ENCODE data around the gene GANAB. TPM values are rescaled to one million over a fixed set of nuclear protein-coding genes. Genes with fewer than 3 reads are reported as not detected.

The GANAB gene
- total and polyA plus RNA-seq, 2 experiments from 2014 or later: 212 to 251 TPM

DNA sequence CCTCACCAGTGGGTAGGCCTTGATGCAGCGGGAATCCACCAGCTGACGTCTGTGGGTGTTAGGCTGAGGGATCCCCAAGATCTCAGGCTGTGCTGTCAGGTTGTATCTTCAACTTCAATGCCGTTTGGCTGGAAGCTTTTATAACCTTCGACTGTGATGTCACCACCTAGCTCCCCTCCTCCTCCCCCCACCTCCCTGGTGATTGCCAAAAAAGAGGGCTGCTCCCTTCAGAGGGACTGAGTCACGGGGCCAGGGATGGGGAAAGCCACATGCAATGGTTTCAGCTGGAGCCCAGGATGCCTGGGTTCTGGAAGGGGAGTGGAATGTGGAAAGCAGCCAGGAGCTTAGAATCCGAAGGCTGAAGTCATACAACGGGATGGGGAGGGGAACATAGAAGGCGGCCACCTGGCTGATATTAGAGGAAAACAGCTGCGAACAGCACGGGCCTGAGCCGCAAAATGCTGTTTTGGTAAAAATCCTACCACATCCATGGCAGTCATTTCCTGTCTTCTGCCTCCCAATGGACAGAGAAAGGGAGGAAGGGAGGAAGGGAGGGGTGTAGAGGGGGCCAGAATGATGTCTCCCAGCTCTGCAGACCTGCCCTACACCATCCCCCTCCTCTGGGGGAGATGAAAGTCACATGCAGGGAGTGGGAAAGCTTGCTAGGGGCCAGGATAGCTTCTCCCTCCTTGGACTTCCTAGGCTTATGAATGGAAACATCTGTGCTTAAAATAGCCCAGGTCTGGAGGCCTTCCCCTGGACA is 43.2 kb upstream of the GANAB start, which contains the start of gene LRRN4CL:
LRRN4CL (minus strand) TSS at position 110 of the 763 bp plus-strand sequence. CDS start 1,022 bp downstream, outside the sequence.
- H3K27me3 ChIP-seq: no peaks in the 10 kb centered on the region
- no peaks in the 10 kb centered on the region for H3K36me3 ChIP-seq (replicated peaks; ENCODE audit: insufficient read depth, low read depth)
- H3K9me3 ChIP-seq (ENCODE audit: low read depth): no peaks in the 10 kb centered on the region
- H2AFZ ChIP-seq: no peak within 1 kb of the TSS
- H3K9me2 ChIP-seq (replicated peaks; ENCODE audit: insufficient read depth): no peaks in the 10 kb centered on the region
- peak within 1 kb of the TSS; percentile 20 for H3K4me2 ChIP-seq
- no peak for TF ChIP-seq EZH2 (IDR thresholded peaks at IDR 0.05; ENCODE audit: borderline replicate concordance)
- no peak for TF ChIP-seq EZH2phosphoT487 (IDR thresholded peaks at IDR 0.05; ENCODE audit: low read depth, severe bottlenecking, unreplicated experiment)
- TF ChIP-seq, protein P1, sequence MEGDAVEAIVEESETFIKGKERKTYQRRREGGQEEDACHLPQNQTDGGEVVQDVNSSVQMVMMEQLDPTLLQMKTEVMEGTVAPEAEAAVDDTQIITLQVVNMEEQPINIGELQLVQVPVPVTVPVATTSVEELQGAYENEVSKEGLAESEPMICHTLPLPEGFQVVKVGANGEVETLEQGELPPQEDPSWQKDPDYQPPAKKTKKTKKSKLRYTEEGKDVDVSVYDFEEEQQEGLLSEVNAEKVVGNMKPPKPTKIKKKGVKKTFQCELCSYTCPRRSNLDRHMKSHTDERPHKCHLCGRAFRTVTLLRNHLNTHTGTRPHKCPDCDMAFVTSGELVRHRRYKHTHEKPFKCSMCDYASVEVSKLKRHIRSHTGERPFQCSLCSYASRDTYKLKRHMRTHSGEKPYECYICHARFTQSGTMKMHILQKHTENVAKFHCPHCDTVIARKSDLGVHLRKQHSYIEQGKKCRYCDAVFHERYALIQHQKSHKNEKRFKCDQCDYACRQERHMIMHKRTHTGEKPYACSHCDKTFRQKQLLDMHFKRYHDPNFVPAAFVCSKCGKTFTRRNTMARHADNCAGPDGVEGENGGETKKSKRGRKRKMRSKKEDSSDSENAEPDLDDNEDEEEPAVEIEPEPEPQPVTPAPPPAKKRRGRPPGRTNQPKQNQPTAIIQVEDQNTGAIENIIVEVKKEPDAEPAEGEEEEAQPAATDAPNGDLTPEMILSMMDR (IDR thresholded peaks at IDR 0.05; ENCODE audit: poor library complexity): no peak
- H3K79me2 ChIP-seq: no peaks in the 10 kb centered on the region
- H3K27ac ChIP-seq: peak within 1 kb of the TSS; percentile 60
- H3K4me1 ChIP-seq (ENCODE audit: insufficient read depth): peaks cover 6% of the 10 kb centered on the region
- DNase-seq (ENCODE audit: low spot score): peak; percentile 60
- H3K4me3 ChIP-seq: no peak within 1 kb of the TSS
- 61% methylated on average over 11 of the region's 11 CpGs for WGBS (ENCODE audit: low lambda C conversion rate, missing lambda C conversion rate)
- no peaks in the 10 kb centered on the region for H4K20me1 ChIP-seq (ENCODE audit: insufficient read depth, poor library complexity, severe bottlenecking)

DNA sequence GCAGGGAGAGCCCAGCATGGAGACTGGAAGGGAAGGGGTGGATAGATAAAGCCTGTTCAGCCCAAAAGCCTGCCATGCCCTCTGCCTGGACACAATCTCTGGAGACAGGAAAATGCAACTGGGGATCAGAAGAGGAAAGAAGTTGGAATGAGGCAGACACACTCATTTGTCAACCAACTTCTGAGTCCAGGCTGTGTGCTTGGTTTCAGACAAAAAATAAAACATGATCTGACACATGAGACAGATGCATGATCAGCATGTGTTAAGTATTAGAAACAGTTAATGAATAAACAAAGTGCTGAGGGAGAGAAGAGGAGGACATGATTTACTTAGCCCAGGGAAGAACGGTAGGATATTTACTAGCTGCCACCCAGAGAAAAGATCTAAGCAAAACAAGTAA is 42.1 kb upstream of the GANAB start:
- TF ChIP-seq EZH2phosphoT487 (IDR thresholded peaks at IDR 0.05; ENCODE audit: low read depth, severe bottlenecking, unreplicated experiment): no peak
- no peak for TF ChIP-seq EZH2 (IDR thresholded peaks at IDR 0.05; ENCODE audit: borderline replicate concordance)
- TF ChIP-seq, protein P1 (IDR thresholded peaks at IDR 0.05; ENCODE audit: poor library complexity): no peak
- H3K4me2 ChIP-seq: peak overlapping the region; percentile 20
- H2AFZ ChIP-seq: no peak overlapping the region
- no peaks in the 10 kb centered on the region for H3K27me3 ChIP-seq
- no peak overlapping the region for H3K4me3 ChIP-seq
- H3K9me3 ChIP-seq (ENCODE audit: low read depth): no peaks in the 10 kb centered on the region
- no peaks in the 10 kb centered on the region for H3K9me2 ChIP-seq (replicated peaks; ENCODE audit: insufficient read depth)
- H3K79me2 ChIP-seq: no peaks in the 10 kb centered on the region
- DNase-seq (ENCODE audit: low spot score): no peak
- no peak overlapping the region for H3K27ac ChIP-seq
- no peaks in the 10 kb centered on the region for H4K20me1 ChIP-seq (ENCODE audit: insufficient read depth, poor library complexity, severe bottlenecking)
- H3K36me3 ChIP-seq (replicated peaks; ENCODE audit: insufficient read depth, low read depth): no peaks in the 10 kb centered on the region
- peaks cover 6% of the 10 kb centered on the region for H3K4me1 ChIP-seq (ENCODE audit: insufficient read depth)
- WGBS (ENCODE audit: low lambda C conversion rate, missing lambda C conversion rate): 23% methylated on average over 1 of the region's 1 CpG

DNA sequence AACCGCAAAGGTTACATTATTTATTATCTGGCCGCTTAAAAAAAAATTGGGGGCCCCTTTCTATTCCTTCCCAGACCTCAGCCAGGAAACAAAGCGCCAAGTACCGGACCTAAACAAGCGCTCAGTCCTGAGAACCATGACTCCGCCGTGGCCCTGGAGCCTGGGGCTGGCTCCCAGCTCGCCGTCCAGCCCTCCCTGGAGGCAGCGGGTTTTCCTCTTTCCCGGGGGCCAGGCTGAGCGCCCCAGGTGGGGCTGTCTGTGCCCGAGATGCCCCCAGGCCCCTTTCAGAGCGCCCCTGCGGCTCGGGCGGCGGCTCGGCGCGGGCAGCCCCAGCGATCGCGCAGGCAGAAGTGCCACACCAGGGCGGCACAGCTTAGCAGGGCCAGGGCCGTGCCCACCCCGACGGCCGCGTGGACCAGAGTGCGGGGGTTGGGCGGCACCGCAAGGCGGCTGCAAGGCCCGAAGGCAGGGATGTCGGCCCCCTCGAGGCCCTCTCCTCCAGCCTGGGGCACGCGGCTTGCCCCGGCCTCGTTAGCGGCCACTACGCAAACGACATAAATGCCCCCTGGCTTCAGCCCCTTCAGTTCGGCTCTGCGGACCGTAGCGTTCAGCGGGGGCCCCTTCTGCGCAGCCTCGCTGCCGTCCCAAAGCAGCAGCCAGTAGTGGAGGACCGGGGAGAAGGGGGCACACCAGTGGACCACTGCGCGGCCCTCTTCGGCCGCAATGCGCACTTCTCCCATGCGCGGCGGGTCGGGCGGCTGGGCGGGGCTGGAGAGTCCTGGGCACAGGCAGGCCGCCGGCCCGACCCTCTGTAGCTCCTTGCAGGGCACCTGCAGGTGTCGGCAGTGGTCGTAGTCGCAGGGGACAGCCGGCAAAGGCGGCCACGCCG is 41.3 kb upstream of the GANAB start:
- Histone ChIP-seq H3K4me3 (no peak overlapping the region), H3K36me3 (replicated peaks; ENCODE audit: insufficient read depth, low read depth) (no peaks in the 10 kb centered on the region), H3K9me3 (ENCODE audit: low read depth) (no peaks in the 10 kb centered on the region), H3K27ac (no peak overlapping the region), H3K4me2 (no peak overlapping the region), H3K79me2 (no peaks in the 10 kb centered on the region), H4K20me1 (ENCODE audit: insufficient read depth, poor library complexity, severe bottlenecking) (no peaks in the 10 kb centered on the region), H3K27me3 (no peaks in the 10 kb centered on the region), H3K9me2 (replicated peaks; ENCODE audit: insufficient read depth) (no peaks in the 10 kb centered on the region), H3K4me1 (ENCODE audit: insufficient read depth) (peaks cover 6% of the 10 kb centered on the region), H2AFZ (no peak overlapping the region)
- DNase-seq (ENCODE audit: low spot score): no peak
- WGBS (ENCODE audit: low lambda C conversion rate, missing lambda C conversion rate): 81% methylated on average over 70 of the region's 74 CpGs
- TF ChIP-seq EZH2phosphoT487 (IDR thresholded peaks at IDR 0.05; ENCODE audit: low read depth, severe bottlenecking, unreplicated experiment) (no peak), EZH2 (IDR thresholded peaks at IDR 0.05; ENCODE audit: borderline replicate concordance) (no peak)
- TF ChIP-seq, protein P1 (IDR thresholded peaks at IDR 0.05; ENCODE audit: poor library complexity): no peak

Measured in hepatocyte (in vitro differentiated cells).